ENCODE measurements around the gene HPX. TPM values are rescaled to one million over a fixed set of nuclear protein-coding genes. Genes with fewer than 3 reads are reported as not detected.

The HPX gene
- total and polyA plus RNA-seq, 4 donors: 2,251 to 9,224 (median 5,760) TPM

DNA sequence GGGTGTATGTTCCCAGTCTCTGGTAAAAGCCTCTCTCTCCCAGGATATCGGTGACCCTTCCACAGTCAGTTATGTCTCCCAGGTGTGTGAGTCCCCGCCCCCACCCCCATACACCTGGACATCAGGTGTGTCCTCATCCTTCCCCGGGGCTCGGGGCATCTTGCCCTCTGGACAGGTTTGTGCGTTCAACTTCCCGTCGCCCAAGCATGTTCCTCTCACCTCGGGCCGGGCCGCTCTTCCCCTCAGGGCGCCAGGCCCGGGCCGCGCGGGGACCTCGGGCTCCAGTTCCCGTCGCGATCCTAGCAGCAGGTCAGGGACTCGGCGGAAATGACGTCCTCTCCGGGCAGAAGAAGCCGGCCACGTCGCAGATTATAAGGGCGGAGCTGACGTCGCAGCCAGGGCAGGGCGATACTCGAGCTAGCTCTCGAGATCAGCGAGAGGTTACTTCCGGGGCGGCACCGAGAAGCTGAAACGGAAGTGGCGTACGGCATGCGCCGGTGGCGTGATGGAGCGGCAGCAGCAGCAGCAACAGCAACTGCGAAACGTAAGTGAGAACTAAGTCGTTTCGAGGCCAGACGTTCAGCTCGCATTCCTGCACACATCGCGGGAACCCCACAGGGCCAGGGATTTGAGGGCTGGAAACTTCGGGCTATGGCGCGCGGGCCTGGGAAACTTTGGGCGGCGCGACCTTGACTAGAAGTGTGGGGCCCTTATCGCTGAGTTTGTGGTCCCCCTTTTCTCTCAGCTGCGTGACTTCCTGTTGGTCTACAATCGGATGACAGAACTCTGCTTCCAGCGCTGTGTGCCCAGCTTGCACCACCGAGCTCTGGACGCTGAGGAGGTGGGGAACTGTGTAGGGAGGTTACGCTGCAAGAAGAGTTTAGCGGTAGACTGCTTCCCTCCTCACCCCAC, 40.5 kb upstream of the HPX start, which contains the start of the genes ARFIP2 and TIMM10B:
Gene ARFIP2 (minus strand): TSS at position 320 of the 912 bp plus-strand sequence. CDS start 910 bp downstream, outside the sequence.
Gene TIMM10B (plus strand): TSS at position 490 of the 912 bp plus-strand sequence. CDS start 16 bp downstream, at position 506.
- peak; percentile 96 for DNase-seq (ENCODE audit: low spot score)
- no peaks in the 10 kb centered on the region for H3K9me3 ChIP-seq (ENCODE audit: control insufficient read depth in 4 of 4, low read length in 3 of 4)
- TF ChIP-seq ZBTB33 (IDR thresholded peaks at IDR 0.05) (peak; percentile 95), HNF4A (conservative IDR thresholded peaks at IDR 0.05) (peak in 1 of 2 donors; percentile 41), JUND (IDR thresholded peaks at IDR 0.05) (peak in 1 of 2 donors; percentile 57), NR2F2 (IDR thresholded peaks at IDR 0.05) (peak; percentile 76), SP1 (IDR thresholded peaks at IDR 0.05) (peak; percentile 81), FOXA2 (IDR thresholded peaks at IDR 0.05) (no peak), RXRA (IDR thresholded peaks at IDR 0.05) (peak; percentile 85 to 88), GABPA (IDR thresholded peaks at IDR 0.05 in 1 of 2, conservative IDR thresholded peaks at IDR 0.05 in 1 of 2) (peak; percentile 96 to 100), YY1 (IDR thresholded peaks at IDR 0.05) (peak; percentile 74)
- TF ChIP-seq, protein P1, sequence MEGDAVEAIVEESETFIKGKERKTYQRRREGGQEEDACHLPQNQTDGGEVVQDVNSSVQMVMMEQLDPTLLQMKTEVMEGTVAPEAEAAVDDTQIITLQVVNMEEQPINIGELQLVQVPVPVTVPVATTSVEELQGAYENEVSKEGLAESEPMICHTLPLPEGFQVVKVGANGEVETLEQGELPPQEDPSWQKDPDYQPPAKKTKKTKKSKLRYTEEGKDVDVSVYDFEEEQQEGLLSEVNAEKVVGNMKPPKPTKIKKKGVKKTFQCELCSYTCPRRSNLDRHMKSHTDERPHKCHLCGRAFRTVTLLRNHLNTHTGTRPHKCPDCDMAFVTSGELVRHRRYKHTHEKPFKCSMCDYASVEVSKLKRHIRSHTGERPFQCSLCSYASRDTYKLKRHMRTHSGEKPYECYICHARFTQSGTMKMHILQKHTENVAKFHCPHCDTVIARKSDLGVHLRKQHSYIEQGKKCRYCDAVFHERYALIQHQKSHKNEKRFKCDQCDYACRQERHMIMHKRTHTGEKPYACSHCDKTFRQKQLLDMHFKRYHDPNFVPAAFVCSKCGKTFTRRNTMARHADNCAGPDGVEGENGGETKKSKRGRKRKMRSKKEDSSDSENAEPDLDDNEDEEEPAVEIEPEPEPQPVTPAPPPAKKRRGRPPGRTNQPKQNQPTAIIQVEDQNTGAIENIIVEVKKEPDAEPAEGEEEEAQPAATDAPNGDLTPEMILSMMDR (IDR thresholded peaks at IDR 0.05; ENCODE audit: low read depth, low read length, missing input control): no peak
- TF ChIP-seq, protein P2, sequence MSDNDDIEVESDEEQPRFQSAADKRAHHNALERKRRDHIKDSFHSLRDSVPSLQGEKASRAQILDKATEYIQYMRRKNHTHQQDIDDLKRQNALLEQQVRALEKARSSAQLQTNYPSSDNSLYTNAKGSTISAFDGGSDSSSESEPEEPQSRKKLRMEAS (IDR thresholded peaks at IDR 0.05): peak; percentile 71
- H3K27ac ChIP-seq (ENCODE audit: low read depth in 1 of 2, low read length in 2 of 2): peak within 1 kb of the TSS; percentile 90 to 91
- under 1% methylated on average over 66 of the region's 66 CpGs for WGBS
- peaks cover 6 to 30% (median 23%) of the 10 kb centered on the region in 4 donors for H3K4me1 ChIP-seq (ENCODE audit: control insufficient read depth in 4 of 4, insufficient read depth in 4 of 4, low read length in 3 of 4)
- no peaks in the 10 kb centered on the region for H3K27me3 ChIP-seq (ENCODE audit: control insufficient read depth in 4 of 4, insufficient read depth in 4 of 4, low read length in 3 of 4)
- H3K4me3 ChIP-seq (ENCODE audit: low read depth in 1 of 3, low read length in 3 of 3): peak within 1 kb of the TSS; percentile 71 to 100 (median 99)
- H3K36me3 ChIP-seq (ENCODE audit: control insufficient read depth in 4 of 4, insufficient read depth in 3 of 4, low read depth in 1 of 4, low read length in 3 of 4): peaks cover 6 to 53% (median 30%) of the 10 kb centered on the region in 4 donors
- peak within 1 kb of the TSS; percentile 94 to 96 for H3K9ac ChIP-seq (ENCODE audit: low read depth in 1 of 2, low read length in 2 of 2)

DNA sequence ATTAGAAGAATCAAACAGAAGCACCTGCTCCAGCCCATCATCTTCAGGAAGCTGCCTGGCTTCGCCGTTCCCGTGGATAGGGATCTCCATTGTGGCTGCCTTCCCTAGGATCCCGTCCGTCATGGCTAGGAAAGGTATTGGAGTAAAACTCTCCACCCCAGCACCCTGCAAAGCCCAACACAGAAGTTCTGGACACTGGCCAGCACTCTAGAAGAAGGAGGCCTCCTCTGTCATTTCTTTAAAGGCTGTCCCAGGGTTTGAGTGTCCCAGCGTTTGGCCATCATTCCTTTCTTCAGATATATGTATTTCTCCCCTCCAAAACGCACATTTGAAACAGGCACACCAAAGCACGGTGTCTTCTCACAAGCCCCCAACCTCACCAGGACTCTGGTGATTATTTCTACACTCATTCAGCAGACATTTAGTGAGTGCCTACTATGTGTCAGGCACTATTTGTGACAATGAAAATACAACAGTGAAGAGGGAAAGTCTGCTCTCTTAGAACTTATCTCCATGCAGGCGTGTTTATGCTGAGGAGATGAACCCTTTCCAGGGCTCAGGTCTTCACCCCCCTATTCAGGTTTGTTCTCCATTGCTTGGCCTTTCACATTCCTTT, 39.6 kb upstream of the HPX start:
- Histone ChIP-seq H3K4me3 (ENCODE audit: low read depth in 1 of 3, low read length in 3 of 3) (peak overlapping the region; percentile 71 to 100 (median 80)), H3K9ac (ENCODE audit: low read depth in 1 of 2, low read length in 2 of 2) (peak overlapping the region; percentile 94 to 96), H3K4me1 (ENCODE audit: control insufficient read depth in 4 of 4, insufficient read depth in 4 of 4, low read length in 3 of 4) (peaks cover 6 to 38% (median 26%) of the 10 kb centered on the region in 4 donors), H3K9me3 (ENCODE audit: control insufficient read depth in 4 of 4, low read length in 3 of 4) (no peaks in the 10 kb centered on the region), H3K27me3 (ENCODE audit: control insufficient read depth in 4 of 4, insufficient read depth in 4 of 4, low read length in 3 of 4) (no peaks in the 10 kb centered on the region), H3K36me3 (ENCODE audit: control insufficient read depth in 4 of 4, insufficient read depth in 3 of 4, low read depth in 1 of 4, low read length in 3 of 4) (peaks cover 6 to 48% (median 26%) of the 10 kb centered on the region in 4 donors), H3K27ac (ENCODE audit: low read depth in 1 of 2, low read length in 2 of 2) (peak overlapping the region; percentile 90 to 91)
- DNase-seq (ENCODE audit: low spot score): no peak
- 66% methylated on average over 9 of the region's 9 CpGs for WGBS
- TF ChIP-seq TAF1 (conservative IDR thresholded peaks at IDR 0.05) (no peak), NR2F2 (IDR thresholded peaks at IDR 0.05) (no peak), ZBTB33 (IDR thresholded peaks at IDR 0.05) (no peak), SP1 (IDR thresholded peaks at IDR 0.05) (no peak), EGR1 (IDR thresholded peaks at IDR 0.05; ENCODE audit: low read depth in 2 of 2) (no peak), REST (IDR thresholded peaks at IDR 0.05) (no peak), HNF4A (conservative IDR thresholded peaks at IDR 0.05) (no peak), GABPA (IDR thresholded peaks at IDR 0.05 in 1 of 2, conservative IDR thresholded peaks at IDR 0.05 in 1 of 2) (no peak), RXRA (IDR thresholded peaks at IDR 0.05) (no peak), FOXA2 (IDR thresholded peaks at IDR 0.05) (no peak), JUND (IDR thresholded peaks at IDR 0.05) (no peak), ATF3 (IDR thresholded peaks at IDR 0.05) (no peak)
- TF ChIP-seq, protein P2 (IDR thresholded peaks at IDR 0.05): no peak

Measured in liver (tissue), 9 donors.